Measurements from ENCODE around the gene TTLL11. TPM values are rescaled to one million over a fixed set of nuclear protein-coding genes. Genes with fewer than 3 reads are reported as not detected.

The TTLL11 gene
- polyA plus RNA-seq, 1 of the 3 experiments (the other 2 are of a cell fraction): 6.8 TPM

DNA sequence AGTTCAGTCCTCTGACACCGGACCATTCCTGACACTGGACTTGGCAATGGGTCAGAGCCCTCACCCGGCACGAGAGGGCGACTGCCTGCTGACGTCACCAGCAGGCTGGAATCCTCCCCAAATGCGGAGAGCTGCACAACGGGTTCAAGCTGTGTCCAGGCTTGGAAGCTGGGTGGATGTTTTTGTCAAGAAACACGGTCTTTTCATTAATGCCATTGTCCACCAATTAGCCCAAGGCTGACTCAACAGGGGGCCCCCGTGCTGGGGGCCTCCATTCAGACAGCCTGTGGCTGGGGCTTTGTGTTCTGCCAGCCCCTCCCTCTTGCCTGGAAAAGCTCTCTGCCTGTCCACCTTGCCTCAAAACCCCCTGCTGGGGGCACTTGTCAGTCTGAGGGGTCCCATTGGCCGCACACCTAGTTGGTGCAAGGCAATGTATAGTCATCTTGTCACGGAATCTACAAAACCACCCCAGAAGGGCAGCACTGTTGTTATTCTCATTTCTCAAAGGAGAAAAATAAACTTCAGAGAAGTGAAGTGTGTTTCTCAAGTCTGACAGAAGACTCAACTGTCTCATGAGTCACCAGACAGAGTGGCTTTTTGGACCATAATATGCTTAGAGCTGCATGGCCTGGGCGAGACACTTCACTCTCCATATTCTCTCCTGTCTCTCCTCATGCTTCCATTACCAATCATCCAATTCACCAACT is 41.9 kb upstream of the TTLL11 start:
- H3K4me2 ChIP-seq: no peak overlapping the region
- H3K36me3 ChIP-seq (replicated peaks in 1 of 2; ENCODE audit: control insufficient read depth in 1 of 2, insufficient read depth in 2 of 2, low read length in 1 of 2): no peaks in the 10 kb centered on the region
- H3K4me3 ChIP-seq (ENCODE audit: low read depth in 2 of 2, low read length in 1 of 2): no peak overlapping the region
- no peak for DNase-seq
- ChIA-PET CTCF (interaction anchor here (0.6 to 5.7 kb wide), 7 partner anchors 9 to 215 kb away, joined by 3 to 53 read pairs (median 4); no protein-coding TSS in a partner anchor), POLR2A (no interaction called here)
- H3K4me1 ChIP-seq (ENCODE audit: control insufficient read depth in 1 of 2, insufficient read depth in 2 of 2, low read depth in 1 of 2, low read length in 1 of 2): no peaks in the 10 kb centered on the region; a peak in 1 of 4 replicates
- no peaks in the 10 kb centered on the region for H3K79me2 ChIP-seq (ENCODE audit: insufficient read depth)
- no peak overlapping the region for H2AFZ ChIP-seq (ENCODE audit: low read depth)
- H3K9me2 ChIP-seq: no peaks in the 10 kb centered on the region
- WGBS (ENCODE audit: low lambda C conversion rate): 82% methylated on average over 9 of the region's 12 CpGs
- no peaks in the 10 kb centered on the region for H3K9me3 ChIP-seq
- no peaks in the 10 kb centered on the region for H3F3A ChIP-seq (replicated peaks; ENCODE audit: insufficient read depth)
- no peak overlapping the region for H3K9ac ChIP-seq
- H4K20me1 ChIP-seq (ENCODE audit: insufficient read depth): no peaks in the 10 kb centered on the region
- H3K27me3 ChIP-seq (ENCODE audit: insufficient read depth): no peaks in the 10 kb centered on the region
- TF ChIP-seq TCF12 (IDR thresholded peaks at IDR 0.05) (no peak), RFX5 (IDR thresholded peaks at IDR 0.05; ENCODE audit: low read length) (no peak)
- no peak overlapping the region for H3K27ac ChIP-seq (ENCODE audit: low read depth in 2 of 2, low read length in 1 of 2)

DNA sequence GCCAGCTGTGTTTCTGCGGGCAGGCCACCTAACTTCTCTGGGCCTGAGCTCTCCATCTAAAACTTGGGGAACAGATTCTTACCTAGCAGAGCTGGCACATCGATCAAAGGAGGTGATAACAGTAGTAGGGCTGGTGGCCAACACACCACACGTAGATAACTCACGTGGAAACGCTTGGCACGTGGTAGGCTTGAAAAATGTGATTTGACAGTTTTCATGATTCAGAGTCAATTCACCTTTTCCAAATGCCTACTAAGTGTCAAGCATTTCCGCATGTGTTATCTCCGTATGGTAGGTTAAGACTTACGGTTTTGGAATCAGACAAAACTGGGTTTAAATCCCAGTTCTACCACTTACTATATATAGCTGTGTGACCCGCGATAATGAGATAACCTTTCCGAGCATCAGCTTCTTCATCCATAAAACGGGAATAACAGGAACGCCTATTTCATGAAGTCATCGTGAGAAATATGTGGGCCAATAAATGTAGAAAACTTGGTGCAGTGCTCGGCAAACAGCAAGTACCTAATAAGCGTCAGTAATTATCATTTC is 41.0 kb upstream of the TTLL11 start:
- H3K36me3 ChIP-seq (replicated peaks in 1 of 2; ENCODE audit: control insufficient read depth in 1 of 2, insufficient read depth in 2 of 2, low read length in 1 of 2): no peaks in the 10 kb centered on the region
- H3K4me2 ChIP-seq: no peak overlapping the region
- no peaks in the 10 kb centered on the region for H3K9me2 ChIP-seq
- DNase-seq: no peak
- no peaks in the 10 kb centered on the region for H3K27me3 ChIP-seq (ENCODE audit: insufficient read depth)
- WGBS (ENCODE audit: low lambda C conversion rate): 82% methylated on average over 17 of the region's 17 CpGs
- H3K27ac ChIP-seq (ENCODE audit: low read depth in 2 of 2, low read length in 1 of 2): no peak overlapping the region
- H3K9ac ChIP-seq: no peak overlapping the region
- H3K79me2 ChIP-seq (ENCODE audit: insufficient read depth): no peaks in the 10 kb centered on the region
- POLR2A ChIA-PET: no interaction called here
- TF ChIP-seq, protein P1, sequence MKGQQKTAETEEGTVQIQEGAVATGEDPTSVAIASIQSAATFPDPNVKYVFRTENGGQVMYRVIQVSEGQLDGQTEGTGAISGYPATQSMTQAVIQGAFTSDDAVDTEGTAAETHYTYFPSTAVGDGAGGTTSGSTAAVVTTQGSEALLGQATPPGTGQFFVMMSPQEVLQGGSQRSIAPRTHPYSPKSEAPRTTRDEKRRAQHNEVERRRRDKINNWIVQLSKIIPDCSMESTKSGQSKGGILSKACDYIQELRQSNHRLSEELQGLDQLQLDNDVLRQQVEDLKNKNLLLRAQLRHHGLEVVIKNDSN (IDR thresholded peaks at IDR 0.05; ENCODE audit: borderline replicate concordance, low read depth): no peak
- TF ChIP-seq, protein P2, sequence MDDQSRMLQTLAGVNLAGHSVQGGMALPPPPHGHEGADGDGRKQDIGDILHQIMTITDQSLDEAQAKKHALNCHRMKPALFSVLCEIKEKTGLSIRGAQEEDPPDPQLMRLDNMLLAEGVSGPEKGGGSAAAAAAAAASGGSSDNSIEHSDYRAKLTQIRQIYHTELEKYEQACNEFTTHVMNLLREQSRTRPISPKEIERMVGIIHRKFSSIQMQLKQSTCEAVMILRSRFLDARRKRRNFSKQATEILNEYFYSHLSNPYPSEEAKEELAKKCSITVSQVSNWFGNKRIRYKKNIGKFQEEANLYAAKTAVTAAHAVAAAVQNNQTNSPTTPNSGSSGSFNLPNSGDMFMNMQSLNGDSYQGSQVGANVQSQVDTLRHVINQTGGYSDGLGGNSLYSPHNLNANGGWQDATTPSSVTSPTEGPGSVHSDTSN (IDR thresholded peaks at IDR 0.05): no peak
- TF ChIP-seq, protein P3, sequence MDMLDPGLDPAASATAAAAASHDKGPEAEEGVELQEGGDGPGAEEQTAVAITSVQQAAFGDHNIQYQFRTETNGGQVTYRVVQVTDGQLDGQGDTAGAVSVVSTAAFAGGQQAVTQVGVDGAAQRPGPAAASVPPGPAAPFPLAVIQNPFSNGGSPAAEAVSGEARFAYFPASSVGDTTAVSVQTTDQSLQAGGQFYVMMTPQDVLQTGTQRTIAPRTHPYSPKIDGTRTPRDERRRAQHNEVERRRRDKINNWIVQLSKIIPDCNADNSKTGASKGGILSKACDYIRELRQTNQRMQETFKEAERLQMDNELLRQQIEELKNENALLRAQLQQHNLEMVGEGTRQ (IDR thresholded peaks at IDR 0.05; ENCODE audit: borderline replicate concordance, low read depth, low read length): no peak
- TF ChIP-seq NRF1 (IDR thresholded peaks at IDR 0.05; ENCODE audit: low read depth, low read length): no peak
- H3K4me1 ChIP-seq (ENCODE audit: control insufficient read depth in 1 of 2, insufficient read depth in 2 of 2, low read depth in 1 of 2, low read length in 1 of 2): no peaks in the 10 kb centered on the region; a peak in 1 of 4 replicates
- H3K4me3 ChIP-seq (ENCODE audit: low read depth in 2 of 2, low read length in 1 of 2): no peak overlapping the region
- no peaks in the 10 kb centered on the region for H4K20me1 ChIP-seq (ENCODE audit: insufficient read depth)
- no peaks in the 10 kb centered on the region for H3K9me3 ChIP-seq
- no peaks in the 10 kb centered on the region for H3F3A ChIP-seq (replicated peaks; ENCODE audit: insufficient read depth)
- CTCF ChIA-PET: interaction anchor here (0.9 to 5.7 kb wide), 7 partner anchors 8 to 216 kb away, joined by 3 to 53 read pairs (median 11); no protein-coding TSS in a partner anchor
- no peak overlapping the region for H2AFZ ChIP-seq (ENCODE audit: low read depth)

Measured in SK-N-SH (cell line).